ENCODE measurements around the gene GRIP1. TPM values are rescaled to one million over a fixed set of nuclear protein-coding genes. Genes with fewer than 3 reads are reported as not detected.

Gene GRIP1
- polyA plus RNA-seq, 1 experiment = 0.63 TPM

DNA sequence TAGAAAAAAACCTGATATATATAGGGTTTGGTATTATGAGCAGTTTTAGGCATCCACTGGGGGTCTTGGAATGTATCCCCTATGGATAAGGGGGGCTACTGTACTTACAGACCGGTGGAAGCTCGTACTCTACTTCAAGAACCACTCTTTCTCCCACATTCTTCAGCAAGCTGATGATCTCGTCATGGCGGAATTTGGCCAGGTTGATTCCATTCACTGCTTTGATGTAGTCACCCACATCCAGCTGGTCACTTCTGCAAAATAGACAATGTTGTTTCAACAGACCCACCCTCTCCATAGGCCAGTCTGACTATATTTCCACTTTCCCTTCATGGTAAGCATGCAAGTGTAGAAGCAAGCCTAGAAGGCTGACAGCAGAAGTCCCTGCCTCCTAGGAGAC, 139.9 kb downstream of the GRIP1 start:
- no peaks in the 10 kb centered on the region for H3K36me3 ChIP-seq (ENCODE audit: control insufficient read depth, insufficient read depth, low read length)
- DNase-seq (ENCODE audit: low read depth) = no peak
- no peaks in the 10 kb centered on the region for H3K27me3 ChIP-seq (ENCODE audit: control insufficient read depth, insufficient read depth, low read length)
- POLR2A ChIA-PET = no interaction called here
- H3K4me3 ChIP-seq (ENCODE audit: low read depth, low read length) = no peak overlapping the region
- CTCF ChIA-PET = no interaction called here
- TF ChIP-seq, protein P1, sequence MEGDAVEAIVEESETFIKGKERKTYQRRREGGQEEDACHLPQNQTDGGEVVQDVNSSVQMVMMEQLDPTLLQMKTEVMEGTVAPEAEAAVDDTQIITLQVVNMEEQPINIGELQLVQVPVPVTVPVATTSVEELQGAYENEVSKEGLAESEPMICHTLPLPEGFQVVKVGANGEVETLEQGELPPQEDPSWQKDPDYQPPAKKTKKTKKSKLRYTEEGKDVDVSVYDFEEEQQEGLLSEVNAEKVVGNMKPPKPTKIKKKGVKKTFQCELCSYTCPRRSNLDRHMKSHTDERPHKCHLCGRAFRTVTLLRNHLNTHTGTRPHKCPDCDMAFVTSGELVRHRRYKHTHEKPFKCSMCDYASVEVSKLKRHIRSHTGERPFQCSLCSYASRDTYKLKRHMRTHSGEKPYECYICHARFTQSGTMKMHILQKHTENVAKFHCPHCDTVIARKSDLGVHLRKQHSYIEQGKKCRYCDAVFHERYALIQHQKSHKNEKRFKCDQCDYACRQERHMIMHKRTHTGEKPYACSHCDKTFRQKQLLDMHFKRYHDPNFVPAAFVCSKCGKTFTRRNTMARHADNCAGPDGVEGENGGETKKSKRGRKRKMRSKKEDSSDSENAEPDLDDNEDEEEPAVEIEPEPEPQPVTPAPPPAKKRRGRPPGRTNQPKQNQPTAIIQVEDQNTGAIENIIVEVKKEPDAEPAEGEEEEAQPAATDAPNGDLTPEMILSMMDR (IDR thresholded peaks at IDR 0.05; ENCODE audit: insufficient read depth, low read depth, low read length) = no peak

DNA sequence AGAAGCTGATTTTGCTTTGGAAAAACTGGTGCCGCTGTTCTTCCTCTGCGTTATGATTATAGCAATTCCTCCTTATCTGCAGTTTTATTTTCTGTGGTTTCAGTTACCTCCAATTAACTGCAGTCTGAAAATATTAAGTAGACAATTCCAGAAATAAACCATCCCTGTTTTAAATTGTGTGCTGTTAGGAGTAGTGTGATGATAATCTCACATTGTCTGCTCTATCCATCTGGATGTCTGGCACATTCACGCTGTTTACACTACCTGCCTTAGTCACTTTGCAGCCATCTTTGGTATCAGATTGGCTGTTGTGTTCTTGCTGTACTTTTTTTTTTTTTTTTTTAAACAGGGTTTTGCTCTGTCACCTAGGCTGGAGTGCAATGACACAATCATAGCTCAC, 141.0 kb downstream of the GRIP1 start:
- H3K27me3 ChIP-seq (ENCODE audit: control insufficient read depth, insufficient read depth, low read length) = no peaks in the 10 kb centered on the region
- TF ChIP-seq, protein P1 (IDR thresholded peaks at IDR 0.05; ENCODE audit: insufficient read depth, low read depth, low read length) = no peak
- POLR2A ChIA-PET = no interaction called here
- H3K4me3 ChIP-seq (ENCODE audit: low read depth, low read length) = no peak overlapping the region
- no peak for DNase-seq (ENCODE audit: low read depth)
- no peaks in the 10 kb centered on the region for H3K36me3 ChIP-seq (ENCODE audit: control insufficient read depth, insufficient read depth, low read length)
- CTCF ChIA-PET = no interaction called here

DNA sequence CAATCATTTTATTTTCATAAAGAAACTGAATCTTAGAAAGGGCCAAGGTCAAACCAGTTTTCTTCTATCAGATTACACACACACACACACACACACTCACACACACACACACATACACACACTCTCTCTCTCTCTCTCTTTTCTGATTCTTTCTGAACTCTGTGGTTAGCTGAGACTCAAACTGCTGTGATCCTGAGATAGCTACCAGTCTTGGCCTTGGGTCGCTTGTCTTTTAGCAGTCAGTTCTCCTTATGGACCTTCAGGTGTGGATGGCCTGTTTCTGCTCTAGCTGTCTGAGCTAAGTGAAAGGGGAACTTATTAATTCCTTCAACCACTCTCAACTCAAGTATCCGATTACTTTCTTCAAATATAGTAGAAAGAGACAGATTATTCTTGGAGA, 145.1 kb downstream of the GRIP1 start:
- no peak overlapping the region for H3K4me3 ChIP-seq (ENCODE audit: low read depth, low read length)
- POLR2A ChIA-PET = no interaction called here
- TF ChIP-seq, protein P1 (IDR thresholded peaks at IDR 0.05; ENCODE audit: insufficient read depth, low read depth, low read length) = no peak

DNA sequence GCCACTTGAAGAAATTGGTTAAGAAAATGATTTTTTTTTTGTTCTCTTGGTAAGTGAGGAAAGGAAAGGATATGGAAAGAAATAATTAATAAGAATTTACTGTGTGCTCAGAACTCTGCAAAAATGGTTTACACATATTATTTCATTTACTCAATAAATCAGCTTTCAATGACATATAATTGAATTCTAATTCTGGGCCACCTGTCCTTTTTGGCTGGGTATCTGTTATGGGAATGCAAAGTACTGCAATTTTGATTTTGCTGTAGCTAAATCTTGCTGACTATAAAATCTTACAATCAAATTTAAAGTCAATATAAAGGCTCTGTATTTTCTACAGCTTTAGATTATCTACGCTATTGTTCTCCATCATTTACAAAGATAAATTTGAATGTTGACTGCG, 147.1 kb downstream of the GRIP1 start:
- no peaks in the 10 kb centered on the region for H3K36me3 ChIP-seq (ENCODE audit: control insufficient read depth, insufficient read depth, low read length)
- no peak for DNase-seq (ENCODE audit: low read depth)
- ChIA-PET CTCF (no interaction called here), POLR2A (no interaction called here)
- H3K4me3 ChIP-seq (ENCODE audit: low read depth, low read length) = no peak overlapping the region
- TF ChIP-seq, protein P1 (IDR thresholded peaks at IDR 0.05; ENCODE audit: insufficient read depth, low read depth, low read length) = no peak
- no peaks in the 10 kb centered on the region for H3K27me3 ChIP-seq (ENCODE audit: control insufficient read depth, insufficient read depth, low read length)

More for the DNA sequence above, 145.1 kb downstream of the GRIP1 start:
- DNase-seq (ENCODE audit: low read depth) = no peak
- H3K27me3 ChIP-seq (ENCODE audit: control insufficient read depth, insufficient read depth, low read length) = no peaks in the 10 kb centered on the region
- no peaks in the 10 kb centered on the region for H3K36me3 ChIP-seq (ENCODE audit: control insufficient read depth, insufficient read depth, low read length)
- CTCF ChIA-PET = interaction anchor here (0.6 kb wide), 1 partner anchor 182 kb away, joined by 3 read pairs; no protein-coding TSS in a partner anchor

DNA sequence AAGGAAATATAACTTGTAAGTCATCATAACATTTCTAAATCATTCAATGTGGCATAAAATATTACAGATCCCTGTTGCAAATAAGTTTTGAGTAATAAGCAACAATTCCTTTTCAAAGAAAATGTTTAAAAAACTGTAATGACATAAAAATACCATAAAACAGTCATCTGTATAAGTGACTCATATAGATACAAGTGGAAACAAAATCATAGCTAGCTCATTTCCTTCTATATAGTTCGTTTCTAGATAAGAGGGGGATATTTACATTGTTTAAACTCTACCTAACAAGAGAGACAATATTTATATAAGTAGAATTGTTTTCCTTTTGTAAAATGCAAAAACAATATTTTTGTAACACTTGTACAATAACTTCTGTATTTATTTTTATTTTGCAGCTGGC, 148.9 kb downstream of the GRIP1 start:
- no peaks in the 10 kb centered on the region for H3K36me3 ChIP-seq (ENCODE audit: control insufficient read depth, insufficient read depth, low read length)
- ChIA-PET CTCF (no interaction called here), POLR2A (no interaction called here)
- TF ChIP-seq, protein P1 (IDR thresholded peaks at IDR 0.05; ENCODE audit: insufficient read depth, low read depth, low read length) = no peak
- DNase-seq (ENCODE audit: low read depth) = no peak
- no peak overlapping the region for H3K4me3 ChIP-seq (ENCODE audit: low read depth, low read length)
- no peaks in the 10 kb centered on the region for H3K27me3 ChIP-seq (ENCODE audit: control insufficient read depth, insufficient read depth, low read length)
